ENCODE measurements around the gene LRRC7.
"Not testable (repeated sequence)": the region's sequence is repeated elsewhere in the genome, so short reads cannot be mapped to it uniquely, and the experiment has no call there.

The LRRC7 gene

GRCh38 chr1:69919922-69920273 is 352.2 kb downstream of the LRRC7 start:
- Histone ChIP-seq H3K4me3 (ENCODE audit: low read length) (no peak overlapping the region), H3K27me3 (ENCODE audit: control insufficient read depth, insufficient read depth, low read length) (no peaks in the 10 kb centered on the region), H3K9ac (ENCODE audit: low read length) (no peak overlapping the region), H3K4me1 (ENCODE audit: control insufficient read depth, insufficient read depth, low read length) (no peaks in the 10 kb centered on the region), H3K36me3 (ENCODE audit: control insufficient read depth, insufficient read depth, low read length) (no peaks in the 10 kb centered on the region), H3K9me3 (ENCODE audit: control insufficient read depth, low read length) (no peaks in the 10 kb centered on the region)

GRCh38 chr1:69920426-69920825 is 352.7 kb downstream of the LRRC7 start:
- no peaks in the 10 kb centered on the region for H3K4me1 ChIP-seq (ENCODE audit: control insufficient read depth, insufficient read depth, low read length)
- no peaks in the 10 kb centered on the region for H3K27me3 ChIP-seq (ENCODE audit: control insufficient read depth, insufficient read depth, low read length)
- H3K4me3 ChIP-seq (ENCODE audit: low read length), result no peak overlapping the region
- H3K9ac ChIP-seq (ENCODE audit: low read length), result no peak overlapping the region
- no peaks in the 10 kb centered on the region for H3K9me3 ChIP-seq (ENCODE audit: control insufficient read depth, low read length)
- no peaks in the 10 kb centered on the region for H3K36me3 ChIP-seq (ENCODE audit: control insufficient read depth, insufficient read depth, low read length)

GRCh38 chr1:69921486-69921885 is 353.8 kb downstream of the LRRC7 start:
- Histone ChIP-seq H3K9ac (ENCODE audit: low read length) (no peak overlapping the region), H3K27me3 (ENCODE audit: control insufficient read depth, insufficient read depth, low read length) (no peaks in the 10 kb centered on the region), H3K9me3 (ENCODE audit: control insufficient read depth, low read length) (no peaks in the 10 kb centered on the region), H3K4me1 (ENCODE audit: control insufficient read depth, insufficient read depth, low read length) (no peaks in the 10 kb centered on the region), H3K4me3 (ENCODE audit: low read length) (no peak overlapping the region), H3K36me3 (ENCODE audit: control insufficient read depth, insufficient read depth, low read length) (no peaks in the 10 kb centered on the region)

- not testable (repeated sequence) for H3K4me3 ChIP-seq (ENCODE audit: low read length)
These were observed 360.5 kb downstream of the LRRC7 start for GRCh38 chr1:69928234-69928633.

GRCh38 chr1:69929308-69930057 is 361.8 kb downstream of the LRRC7 start:
- Histone ChIP-seq H3K36me3 (ENCODE audit: control insufficient read depth, insufficient read depth, low read length) (no peaks in the 10 kb centered on the region), H3K9me3 (ENCODE audit: control insufficient read depth, low read length) (no peaks in the 10 kb centered on the region)

More at GRCh38 chr1:69928234-69928633, 360.5 kb downstream of the LRRC7 start:
- H3K36me3 ChIP-seq (ENCODE audit: control insufficient read depth, insufficient read depth, low read length); H3K27me3 ChIP-seq (ENCODE audit: control insufficient read depth, insufficient read depth, low read length); H3K9me3 ChIP-seq (ENCODE audit: control insufficient read depth, low read length); H3K4me1 ChIP-seq (ENCODE audit: control insufficient read depth, insufficient read depth, low read length); H3K9ac ChIP-seq (ENCODE audit: low read length): not testable (repeated sequence)

GRCh38 chr1:69930396-69930795 is 362.7 kb downstream of the LRRC7 start:
- Histone ChIP-seq H3K36me3 (ENCODE audit: control insufficient read depth, insufficient read depth, low read length) (no peaks in the 10 kb centered on the region), H3K4me1 (ENCODE audit: control insufficient read depth, insufficient read depth, low read length) (no peaks in the 10 kb centered on the region), H3K4me3 (ENCODE audit: low read length) (no peak overlapping the region), H3K9me3 (ENCODE audit: control insufficient read depth, low read length) (no peaks in the 10 kb centered on the region), H3K9ac (ENCODE audit: low read length) (no peak overlapping the region), H3K27me3 (ENCODE audit: control insufficient read depth, insufficient read depth, low read length) (no peaks in the 10 kb centered on the region)

More at GRCh38 chr1:69929308-69930057, 361.8 kb downstream of the LRRC7 start:
- Histone ChIP-seq H3K9ac (ENCODE audit: low read length) (no peak overlapping the region), H3K4me1 (ENCODE audit: control insufficient read depth, insufficient read depth, low read length) (no peaks in the 10 kb centered on the region), H3K27me3 (ENCODE audit: control insufficient read depth, insufficient read depth, low read length) (no peaks in the 10 kb centered on the region), H3K4me3 (ENCODE audit: low read length) (no peak overlapping the region)

- Histone ChIP-seq H3K36me3 (ENCODE audit: control insufficient read depth, insufficient read depth, low read length) (no peaks in the 10 kb centered on the region), H3K4me1 (ENCODE audit: control insufficient read depth, insufficient read depth, low read length) (no peaks in the 10 kb centered on the region), H3K9ac (ENCODE audit: low read length) (no peak overlapping the region), H3K9me3 (ENCODE audit: control insufficient read depth, low read length) (no peaks in the 10 kb centered on the region), H3K4me3 (ENCODE audit: low read length) (no peak overlapping the region), H3K27me3 (ENCODE audit: control insufficient read depth, insufficient read depth, low read length) (no peaks in the 10 kb centered on the region)
These were observed 365.0 kb downstream of the LRRC7 start for GRCh38 chr1:69932760-69933159.

GRCh38 chr1:69940231-69940630 is 372.5 kb downstream of the LRRC7 start:
- no peaks in the 10 kb centered on the region for H3K9me3 ChIP-seq (ENCODE audit: control insufficient read depth, low read length)

GRCh38 chr1:69940816-69941215 is 373.1 kb downstream of the LRRC7 start:
- Histone ChIP-seq H3K4me1 (ENCODE audit: control insufficient read depth, insufficient read depth, low read length) (no peaks in the 10 kb centered on the region), H3K9ac (ENCODE audit: low read length) (no peak overlapping the region), H3K4me3 (ENCODE audit: low read length) (no peak overlapping the region), H3K27me3 (ENCODE audit: control insufficient read depth, insufficient read depth, low read length) (no peaks in the 10 kb centered on the region), H3K9me3 (ENCODE audit: control insufficient read depth, low read length) (no peaks in the 10 kb centered on the region), H3K36me3 (ENCODE audit: control insufficient read depth, insufficient read depth, low read length) (no peaks in the 10 kb centered on the region)

More at GRCh38 chr1:69940231-69940630, 372.5 kb downstream of the LRRC7 start:
- no peak overlapping the region for H3K9ac ChIP-seq (ENCODE audit: low read length)
- no peaks in the 10 kb centered on the region for H3K4me1 ChIP-seq (ENCODE audit: control insufficient read depth, insufficient read depth, low read length)
- no peaks in the 10 kb centered on the region for H3K27me3 ChIP-seq (ENCODE audit: control insufficient read depth, insufficient read depth, low read length)
- no peaks in the 10 kb centered on the region for H3K36me3 ChIP-seq (ENCODE audit: control insufficient read depth, insufficient read depth, low read length)
- no peak overlapping the region for H3K4me3 ChIP-seq (ENCODE audit: low read length)

- no peaks in the 10 kb centered on the region for H3K36me3 ChIP-seq (ENCODE audit: control insufficient read depth, insufficient read depth, low read length)
- no peaks in the 10 kb centered on the region for H3K9me3 ChIP-seq (ENCODE audit: control insufficient read depth, low read length)
- no peak overlapping the region for H3K9ac ChIP-seq (ENCODE audit: low read length)
- H3K4me1 ChIP-seq (ENCODE audit: control insufficient read depth, insufficient read depth, low read length), result no peaks in the 10 kb centered on the region
- no peak overlapping the region for H3K4me3 ChIP-seq (ENCODE audit: low read length)
- H3K27me3 ChIP-seq (ENCODE audit: control insufficient read depth, insufficient read depth, low read length), result no peaks in the 10 kb centered on the region
These were observed 375.3 kb downstream of the LRRC7 start for GRCh38 chr1:69943030-69943429.

GRCh38 chr1:69946935-69947334 is 379.2 kb downstream of the LRRC7 start:
- Histone ChIP-seq H3K36me3 (ENCODE audit: control insufficient read depth, insufficient read depth, low read length) (no peaks in the 10 kb centered on the region), H3K4me1 (ENCODE audit: control insufficient read depth, insufficient read depth, low read length) (no peaks in the 10 kb centered on the region), H3K9ac (ENCODE audit: low read length) (no peak overlapping the region), H3K9me3 (ENCODE audit: control insufficient read depth, low read length) (no peaks in the 10 kb centered on the region), H3K4me3 (ENCODE audit: low read length) (no peak overlapping the region), H3K27me3 (ENCODE audit: control insufficient read depth, insufficient read depth, low read length) (no peaks in the 10 kb centered on the region)

GRCh38 chr1:69947837-69948236 is 380.1 kb downstream of the LRRC7 start:
- no peak overlapping the region for H3K9ac ChIP-seq (ENCODE audit: low read length)
- H3K27me3 ChIP-seq (ENCODE audit: control insufficient read depth, insufficient read depth, low read length), result no peaks in the 10 kb centered on the region
- no peaks in the 10 kb centered on the region for H3K4me1 ChIP-seq (ENCODE audit: control insufficient read depth, insufficient read depth, low read length)
- H3K4me3 ChIP-seq (ENCODE audit: low read length), result no peak overlapping the region
- no peaks in the 10 kb centered on the region for H3K9me3 ChIP-seq (ENCODE audit: control insufficient read depth, low read length)
- H3K36me3 ChIP-seq (ENCODE audit: control insufficient read depth, insufficient read depth, low read length), result no peaks in the 10 kb centered on the region

GRCh38 chr1:69952676-69953075 is 385.0 kb downstream of the LRRC7 start:
- Histone ChIP-seq H3K9ac (ENCODE audit: low read length) (no peak overlapping the region), H3K36me3 (ENCODE audit: control insufficient read depth, insufficient read depth, low read length) (no peaks in the 10 kb centered on the region), H3K4me3 (ENCODE audit: low read length) (no peak overlapping the region), H3K9me3 (ENCODE audit: control insufficient read depth, low read length) (no peaks in the 10 kb centered on the region), H3K27me3 (ENCODE audit: control insufficient read depth, insufficient read depth, low read length) (no peaks in the 10 kb centered on the region), H3K4me1 (ENCODE audit: control insufficient read depth, insufficient read depth, low read length) (no peaks in the 10 kb centered on the region)

Measured in mucosa of stomach (tissue), 1 donor.